ENCODE data around the gene TNIK.

Gene TNIK

GRCh38 chr3:171178714-171179113 is 281.5 kb downstream of the TNIK start:
- H3K36me3 ChIP-seq (ENCODE audit: control insufficient read depth, low read length) = no peaks in the 10 kb centered on the region
- no peaks in the 10 kb centered on the region for H3K79me2 ChIP-seq (ENCODE audit: control insufficient read depth, low read length)
- no peaks in the 10 kb centered on the region for H3K9me2 ChIP-seq (replicated peaks; ENCODE audit: control insufficient read depth, low read length)
- H3K27ac ChIP-seq (ENCODE audit: low read depth, low read length) = no peak overlapping the region
- no peaks in the 10 kb centered on the region for H4K20me1 ChIP-seq (ENCODE audit: control insufficient read depth, insufficient read depth, low read depth, low read length)
- H3F3A ChIP-seq (ENCODE audit: control insufficient read depth, insufficient read depth) = no peaks in the 10 kb centered on the region
- H3K4me1 ChIP-seq (ENCODE audit: control insufficient read depth, low read length) = no peaks in the 10 kb centered on the region
- H3K4me3 ChIP-seq (ENCODE audit: low read length) = no peak overlapping the region
- H3K9me3 ChIP-seq (ENCODE audit: control insufficient read depth, insufficient read depth, low read length) = no peaks in the 10 kb centered on the region
- H3K4me2 ChIP-seq (ENCODE audit: low read length) = no peak overlapping the region
- TF ChIP-seq CTCF (IDR thresholded peaks at IDR 0.05; ENCODE audit: low read depth, low read length, poor library complexity, severe bottlenecking) = no peak
- no peak for TF ChIP-seq EZH2phosphoT487 (IDR thresholded peaks at IDR 0.05; ENCODE audit: borderline replicate concordance, low read length)
- H3K27me3 ChIP-seq (ENCODE audit: control insufficient read depth, low read length) = no peaks in the 10 kb centered on the region

DNA sequence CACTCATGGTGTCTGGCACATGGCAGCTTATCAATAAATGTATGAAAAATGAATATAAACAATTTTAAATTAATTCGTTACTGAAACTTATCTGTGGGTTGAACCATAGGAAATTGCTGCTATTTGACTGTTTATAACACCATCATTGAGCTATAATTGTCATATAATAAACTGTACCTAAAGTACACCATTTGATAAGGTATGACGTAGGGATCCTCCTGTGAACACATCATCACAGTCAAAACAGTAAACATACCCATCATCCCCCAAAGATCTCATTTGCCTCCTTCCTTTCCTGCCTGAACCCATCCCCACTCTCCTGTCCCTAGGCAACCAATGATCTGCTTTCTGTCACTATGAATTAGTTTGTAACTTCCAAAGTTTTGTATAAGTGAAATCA is 282.7 kb downstream of the TNIK start:
- no peak overlapping the region for H3K4me3 ChIP-seq (ENCODE audit: low read length)
- no peaks in the 10 kb centered on the region for H3K27me3 ChIP-seq (ENCODE audit: control insufficient read depth, low read length)

DNA sequence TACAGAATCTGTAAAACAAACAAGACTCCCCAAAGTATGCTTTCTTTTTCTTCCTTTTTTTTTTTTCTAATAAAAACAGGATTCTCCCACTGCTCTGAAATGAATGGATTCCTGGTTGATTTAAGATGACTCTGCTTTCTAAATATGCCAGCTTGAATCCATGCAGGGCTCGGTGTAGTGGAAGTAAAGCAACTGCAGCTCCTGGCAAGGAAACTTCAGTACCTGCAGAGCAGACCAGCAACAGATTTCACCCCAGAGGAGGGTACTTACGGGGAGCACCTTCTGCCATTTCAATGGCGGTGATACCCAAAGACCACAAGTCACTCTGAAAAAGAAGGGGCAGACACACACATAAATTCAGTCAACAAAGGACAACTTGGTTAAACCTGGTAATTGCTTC is 283.1 kb downstream of the TNIK start:
- no peaks in the 10 kb centered on the region for H3K27me3 ChIP-seq (ENCODE audit: control insufficient read depth, low read length)
- no peak overlapping the region for H3K4me3 ChIP-seq (ENCODE audit: low read length)
- no peaks in the 10 kb centered on the region for H3K4me1 ChIP-seq (ENCODE audit: control insufficient read depth, low read length)
- no peaks in the 10 kb centered on the region for H4K20me1 ChIP-seq (ENCODE audit: control insufficient read depth, insufficient read depth, low read depth, low read length)
- no peak for TF ChIP-seq EZH2phosphoT487 (IDR thresholded peaks at IDR 0.05; ENCODE audit: borderline replicate concordance, low read length)
- no peak for TF ChIP-seq CTCF (IDR thresholded peaks at IDR 0.05; ENCODE audit: low read depth, low read length, poor library complexity, severe bottlenecking)
- no peaks in the 10 kb centered on the region for H3K79me2 ChIP-seq (ENCODE audit: control insufficient read depth, low read length)
- H3K4me2 ChIP-seq (ENCODE audit: low read length) = no peak overlapping the region
- no peaks in the 10 kb centered on the region for H3K9me2 ChIP-seq (replicated peaks; ENCODE audit: control insufficient read depth, low read length)
- H3K9me3 ChIP-seq (ENCODE audit: control insufficient read depth, insufficient read depth, low read length) = no peaks in the 10 kb centered on the region
- no peaks in the 10 kb centered on the region for H3F3A ChIP-seq (ENCODE audit: control insufficient read depth, insufficient read depth)
- H3K36me3 ChIP-seq (ENCODE audit: control insufficient read depth, low read length) = no peaks in the 10 kb centered on the region
- H3K27ac ChIP-seq (ENCODE audit: low read depth, low read length) = no peak overlapping the region

More for the DNA sequence above, 282.7 kb downstream of the TNIK start:
- no peak overlapping the region for H3K4me2 ChIP-seq (ENCODE audit: low read length)
- no peaks in the 10 kb centered on the region for H3K9me2 ChIP-seq (replicated peaks; ENCODE audit: control insufficient read depth, low read length)
- no peaks in the 10 kb centered on the region for H3K4me1 ChIP-seq (ENCODE audit: control insufficient read depth, low read length)
- no peaks in the 10 kb centered on the region for H4K20me1 ChIP-seq (ENCODE audit: control insufficient read depth, insufficient read depth, low read depth, low read length)
- no peak overlapping the region for H3K27ac ChIP-seq (ENCODE audit: low read depth, low read length)
- TF ChIP-seq EZH2phosphoT487 (IDR thresholded peaks at IDR 0.05; ENCODE audit: borderline replicate concordance, low read length) = no peak
- no peak for TF ChIP-seq CTCF (IDR thresholded peaks at IDR 0.05; ENCODE audit: low read depth, low read length, poor library complexity, severe bottlenecking)
- H3K9me3 ChIP-seq (ENCODE audit: control insufficient read depth, insufficient read depth, low read length) = no peaks in the 10 kb centered on the region
- H3F3A ChIP-seq (ENCODE audit: control insufficient read depth, insufficient read depth) = no peaks in the 10 kb centered on the region
- no peaks in the 10 kb centered on the region for H3K36me3 ChIP-seq (ENCODE audit: control insufficient read depth, low read length)
- H3K79me2 ChIP-seq (ENCODE audit: control insufficient read depth, low read length) = no peaks in the 10 kb centered on the region

Measured in DOHH2 (cell line).